ENCODE data around the gene PRKCA.

DNA sequence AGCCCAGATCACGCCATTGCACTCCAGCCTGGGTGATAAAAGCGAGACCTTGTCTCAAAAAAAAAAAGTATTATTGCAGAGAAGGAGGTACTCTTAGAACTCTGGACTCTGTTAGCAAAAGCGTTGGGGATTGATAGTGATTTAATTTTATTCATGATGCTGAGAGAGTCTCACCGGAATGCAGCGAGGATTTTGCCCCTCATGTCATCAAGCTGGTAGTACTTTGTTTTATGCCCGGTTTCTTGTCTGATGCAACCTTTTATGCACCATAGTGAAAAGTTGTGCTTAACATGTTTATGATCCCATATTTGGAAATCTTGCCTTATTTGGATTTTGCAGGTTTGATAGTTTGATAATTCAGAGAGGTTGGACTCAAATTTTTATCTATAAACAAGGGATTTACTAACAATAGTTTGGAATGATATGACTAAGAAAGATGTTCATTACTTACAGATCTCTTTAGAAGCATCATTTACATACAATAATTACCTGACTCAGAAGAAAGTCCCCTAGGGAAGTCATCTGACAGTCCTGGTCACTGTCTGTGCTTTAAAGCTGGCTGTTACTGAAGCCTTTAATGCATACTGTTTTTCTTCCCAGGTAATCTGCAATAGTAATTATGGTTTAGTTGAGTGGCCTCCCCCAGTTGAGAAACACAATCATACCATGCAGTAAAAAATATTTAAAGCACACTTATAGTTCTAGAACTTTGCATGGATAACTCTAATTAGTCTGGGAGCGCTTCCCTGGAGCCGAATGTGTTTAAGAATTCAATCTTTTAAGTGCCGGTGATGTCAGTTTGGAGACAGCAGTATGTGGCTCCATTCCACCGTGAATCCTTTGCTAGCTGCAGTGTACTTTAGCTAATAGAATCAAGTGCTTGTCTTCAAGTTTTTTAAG is 120.9 kb downstream of the PRKCA start:
- TF ChIP-seq POLR2A (IDR thresholded peaks at IDR 0.05; ENCODE audit: low read length), result no peak
- no peak for TF ChIP-seq GATA1 (IDR thresholded peaks at IDR 0.05; ENCODE audit: low read depth, low read length)

Measured in erythroblast (primary cell).